Measurements from ENCODE around the gene POLN. TPM values are rescaled to one million over a fixed set of nuclear protein-coding genes. Genes with fewer than 3 reads are reported as not detected.

Gene POLN
- polyA plus RNA-seq, 1 donor (not counting 4 experiments of a cell fraction or from before 2014, with no cell fraction given): 1.3 TPM

DNA sequence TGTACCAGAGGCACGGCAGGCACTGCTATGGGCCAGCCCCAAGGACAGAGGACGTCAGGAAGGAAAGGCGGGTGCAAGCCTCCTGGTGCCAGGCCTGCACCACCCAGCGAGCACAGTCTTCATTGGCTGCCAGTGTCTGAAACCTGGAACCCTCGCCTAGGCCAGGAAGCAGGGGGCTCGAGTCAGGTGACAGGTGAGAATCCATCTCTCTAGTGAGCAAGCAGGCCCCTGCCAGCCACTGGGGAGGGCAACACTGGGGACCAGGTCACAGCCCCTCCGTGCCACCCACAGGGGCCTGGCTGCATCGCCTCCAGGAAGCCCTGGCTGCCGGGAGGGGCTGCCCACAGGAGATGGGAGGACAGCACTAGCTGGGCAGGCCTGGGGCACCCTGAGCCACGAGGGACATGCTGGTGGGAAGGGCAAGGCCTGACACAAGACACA lies 6.9 kb upstream of the POLN start:
- H3K9me1 ChIP-seq (ENCODE audit: control insufficient read depth, extremely low read depth, insufficient read depth, low read length): no peaks in the 10 kb centered on the region
- no peaks in the 10 kb centered on the region for H3K4me1 ChIP-seq (ENCODE audit: control insufficient read depth, extremely low read depth, insufficient read depth, low read length)
- DNase-seq (ENCODE audit: low read depth, low spot score) (no peak), FAIRE-seq (no peak)
- dilution Hi-C loops (cut with MboI; ENCODE audit: extremely low pct_ligation_motif_present, low sequenced_read_pairs): no loop called here
- H2AFZ ChIP-seq (ENCODE audit: control insufficient read depth, low read length): no peak overlapping the region
- H3K79me2 ChIP-seq (ENCODE audit: control insufficient read depth, insufficient read depth, low read length): no peaks in the 10 kb centered on the region
- TF ChIP-seq, protein P1, sequence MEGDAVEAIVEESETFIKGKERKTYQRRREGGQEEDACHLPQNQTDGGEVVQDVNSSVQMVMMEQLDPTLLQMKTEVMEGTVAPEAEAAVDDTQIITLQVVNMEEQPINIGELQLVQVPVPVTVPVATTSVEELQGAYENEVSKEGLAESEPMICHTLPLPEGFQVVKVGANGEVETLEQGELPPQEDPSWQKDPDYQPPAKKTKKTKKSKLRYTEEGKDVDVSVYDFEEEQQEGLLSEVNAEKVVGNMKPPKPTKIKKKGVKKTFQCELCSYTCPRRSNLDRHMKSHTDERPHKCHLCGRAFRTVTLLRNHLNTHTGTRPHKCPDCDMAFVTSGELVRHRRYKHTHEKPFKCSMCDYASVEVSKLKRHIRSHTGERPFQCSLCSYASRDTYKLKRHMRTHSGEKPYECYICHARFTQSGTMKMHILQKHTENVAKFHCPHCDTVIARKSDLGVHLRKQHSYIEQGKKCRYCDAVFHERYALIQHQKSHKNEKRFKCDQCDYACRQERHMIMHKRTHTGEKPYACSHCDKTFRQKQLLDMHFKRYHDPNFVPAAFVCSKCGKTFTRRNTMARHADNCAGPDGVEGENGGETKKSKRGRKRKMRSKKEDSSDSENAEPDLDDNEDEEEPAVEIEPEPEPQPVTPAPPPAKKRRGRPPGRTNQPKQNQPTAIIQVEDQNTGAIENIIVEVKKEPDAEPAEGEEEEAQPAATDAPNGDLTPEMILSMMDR (optimal IDR thresholded peaks at IDR 0.05 in 1 of 3, IDR thresholded peaks at IDR 0.05 in 1 of 3, conservative IDR thresholded peaks at IDR 0.05 in 1 of 3; ENCODE audit: extremely low read depth in 1 of 3, insufficient read depth in 2 of 3, low read length in 3 of 3): no peak
- no peak for TF ChIP-seq EZH2 (IDR thresholded peaks at IDR 0.05; ENCODE audit: low read length)
- peaks cover 0 to 25% of the 10 kb centered on the region in 2 experiments for H3K36me3 ChIP-seq (ENCODE audit: control insufficient read depth in 2 of 2, extremely low read depth in 1 of 2, insufficient read depth in 2 of 2, low read length in 2 of 2)
- no peak overlapping the region for H3K27ac ChIP-seq (ENCODE audit: control insufficient read depth, insufficient read depth, low read length)
- H3K9ac ChIP-seq (ENCODE audit: control insufficient read depth, extremely low read depth, insufficient read depth, low read length): no peak overlapping the region
- no peaks in the 10 kb centered on the region for H3K9me3 ChIP-seq (ENCODE audit: control insufficient read depth, low read depth, low read length)
- H4K20me1 ChIP-seq (ENCODE audit: control insufficient read depth, extremely low read depth, insufficient read depth, low read length): no peaks in the 10 kb centered on the region
- no peak overlapping the region for H3K4me2 ChIP-seq (ENCODE audit: control insufficient read depth, extremely low read depth, insufficient read depth, low read depth, low read length)
- no peak overlapping the region for H3K4me3 ChIP-seq (ENCODE audit: control insufficient read depth in 2 of 3, extremely low read depth in 1 of 3, insufficient read depth in 2 of 3, low read depth in 1 of 3, low read length in 3 of 3)
- no peaks in the 10 kb centered on the region for H3K27me3 ChIP-seq (ENCODE audit: control insufficient read depth, extremely low read depth, insufficient read depth, low read length)

DNA sequence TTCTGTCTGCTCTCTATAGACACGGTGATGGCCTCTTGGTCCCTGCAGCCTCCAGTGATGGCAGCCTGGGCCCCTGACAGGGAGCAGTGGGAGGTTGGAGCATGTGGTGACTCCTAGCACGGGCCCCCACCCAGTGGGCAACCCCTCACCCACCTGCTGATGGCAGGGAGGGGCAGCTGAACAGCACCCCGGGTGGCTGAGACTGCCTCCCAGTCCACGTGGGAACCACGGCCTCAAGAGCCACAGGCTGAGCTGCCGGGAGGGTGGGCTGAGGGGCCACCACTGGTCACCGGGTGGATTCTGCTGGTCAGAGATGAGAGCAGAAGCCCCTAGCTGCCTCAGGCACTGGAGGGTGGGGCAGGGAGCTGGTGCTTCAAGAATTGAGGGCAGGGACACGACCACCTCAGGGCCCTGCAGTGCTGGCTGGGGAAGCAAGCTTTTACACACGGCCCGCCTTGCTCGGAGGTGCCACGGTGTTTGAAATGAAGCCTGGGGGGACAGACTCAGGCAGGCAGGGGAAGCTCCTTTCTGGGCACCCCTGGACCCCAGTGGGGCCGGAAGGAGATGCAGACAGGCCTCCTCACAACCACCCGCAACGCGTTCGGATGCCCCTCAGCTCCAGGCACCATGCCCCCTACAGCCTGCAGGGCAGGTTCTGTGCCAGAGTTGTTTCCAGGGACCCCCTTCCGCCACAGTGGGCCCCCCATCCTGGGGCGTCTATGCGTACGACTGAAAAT lies 6.3 kb upstream of the POLN start:
- H2AFZ ChIP-seq (ENCODE audit: control insufficient read depth, low read length): no peak overlapping the region
- DNase-seq (ENCODE audit: low read depth, low spot score) (no peak), FAIRE-seq (no peak)
- H3K79me2 ChIP-seq (ENCODE audit: control insufficient read depth, insufficient read depth, low read length): no peaks in the 10 kb centered on the region
- no peaks in the 10 kb centered on the region for H4K20me1 ChIP-seq (ENCODE audit: control insufficient read depth, extremely low read depth, insufficient read depth, low read length)
- dilution Hi-C loops (cut with MboI; ENCODE audit: extremely low pct_ligation_motif_present, low sequenced_read_pairs): no loop called here
- no peak overlapping the region for H3K27ac ChIP-seq (ENCODE audit: control insufficient read depth, insufficient read depth, low read length)
- no peak overlapping the region for H3K4me3 ChIP-seq (ENCODE audit: control insufficient read depth in 2 of 3, extremely low read depth in 1 of 3, insufficient read depth in 2 of 3, low read depth in 1 of 3, low read length in 3 of 3)
- no peak overlapping the region for H3K9ac ChIP-seq (ENCODE audit: control insufficient read depth, extremely low read depth, insufficient read depth, low read length)
- H3K27me3 ChIP-seq (ENCODE audit: control insufficient read depth, extremely low read depth, insufficient read depth, low read length): no peaks in the 10 kb centered on the region
- H3K9me1 ChIP-seq (ENCODE audit: control insufficient read depth, extremely low read depth, insufficient read depth, low read length): no peaks in the 10 kb centered on the region
- H3K36me3 ChIP-seq (ENCODE audit: control insufficient read depth in 2 of 2, extremely low read depth in 1 of 2, insufficient read depth in 2 of 2, low read length in 2 of 2): peaks cover 0 to 21% of the 10 kb centered on the region in 2 experiments
- H3K4me2 ChIP-seq (ENCODE audit: control insufficient read depth, extremely low read depth, insufficient read depth, low read depth, low read length): no peak overlapping the region
- TF ChIP-seq, protein P1 (optimal IDR thresholded peaks at IDR 0.05 in 1 of 3, IDR thresholded peaks at IDR 0.05 in 1 of 3, conservative IDR thresholded peaks at IDR 0.05 in 1 of 3; ENCODE audit: extremely low read depth in 1 of 3, insufficient read depth in 2 of 3, low read length in 3 of 3): no peak
- TF ChIP-seq EZH2 (IDR thresholded peaks at IDR 0.05; ENCODE audit: low read length): no peak
- no peaks in the 10 kb centered on the region for H3K4me1 ChIP-seq (ENCODE audit: control insufficient read depth, extremely low read depth, insufficient read depth, low read length)
- H3K9me3 ChIP-seq (ENCODE audit: control insufficient read depth, low read depth, low read length): no peaks in the 10 kb centered on the region

Measured in keratinocyte (primary cell).